Endodermal cell (in vitro differentiated cells): Measurements from ENCODE around the gene FURIN. TPM values are rescaled to one million over a fixed set of nuclear protein-coding genes. Genes with fewer than 3 reads are reported as not detected.
A peak's percentile ranks its signal among the peaks of the same experiment; 100 is the strongest.

Experiments used
- DNase-seq: peaks from one replicate; pipeline ENCODE4 v3.0.0-alpha.2; 2017
- H3K27ac ChIP-seq: 2 replicates; pipeline ENCODE4 v1.5.1; 2013; ENCODE audit warnings: mild to moderate bottlenecking, low read depth, low read length, moderate library complexity
- H3K27me3 ChIP-seq: 2 replicates; pipeline ENCODE4 v1.6.1; 2013; ENCODE audit warnings: mild to moderate bottlenecking, low read length, moderate library complexity; ENCODE audit not compliant: insufficient read depth, control insufficient read depth, poor library complexity, severe bottlenecking
- H3K36me3 ChIP-seq: 2 replicates; pipeline ENCODE4 v1.7.0; 2013; ENCODE audit warnings: mild to moderate bottlenecking, low read length, moderate library complexity; ENCODE audit not compliant: control insufficient read depth, insufficient read depth
- H3K4me1 ChIP-seq: one replicate; pipeline ENCODE4 v1.7.0; 2013; ENCODE audit warnings: low read length; ENCODE audit not compliant: control insufficient read depth, insufficient read depth
- H3K4me3 ChIP-seq: 2 replicates; pipeline ENCODE4 v1.5.1; 2013; ENCODE audit warnings: mild to moderate bottlenecking, low read length, moderate library complexity
- H3K9ac ChIP-seq: 2 replicates; pipeline ENCODE4 v1.6.1; 2013; ENCODE audit warnings: mild to moderate bottlenecking, low read length, moderate library complexity; ENCODE audit not compliant: poor library complexity, severe bottlenecking; ENCODE audit errors: extremely low read depth
- H3K9me3 ChIP-seq: 2 replicates; pipeline ENCODE4 v1.6.1; 2013; ENCODE audit warnings: mild to moderate bottlenecking, low read length, moderate library complexity; ENCODE audit not compliant: control insufficient read depth
- H3K27ac Mint-ChIP-seq: 2 replicates; pipeline ENCODE4 v1.8.0; 2020; ENCODE audit warnings: mixed read lengths
- H3K27me3 Mint-ChIP-seq: 2 replicates; pipeline ENCODE4 v1.8.0; 2021; ENCODE audit warnings: mild to moderate bottlenecking, mixed read lengths; ENCODE audit not compliant: insufficient read depth
- H3K36me3 Mint-ChIP-seq: 2 replicates; pipeline ENCODE4 v1.8.0; 2020; ENCODE audit warnings: low read depth, mixed read lengths
- H3K4me1 Mint-ChIP-seq: 2 replicates; pipeline ENCODE4 v1.8.0; 2020; ENCODE audit warnings: mixed read lengths
- H3K4me3 Mint-ChIP-seq: 2 replicates; pipeline ENCODE4 v1.8.0; 2020; ENCODE audit warnings: mild to moderate bottlenecking, moderate library complexity, mixed read lengths
- H3K9me3 Mint-ChIP-seq: 2 replicates; pipeline ENCODE4 v1.8.0; 2020; ENCODE audit warnings: mild to moderate bottlenecking, mixed read lengths
- WGBS, 2 experiments: methylation state at CpG; one replicate each; pipeline versions ENCODE4 v1.1.5 to v1.1.7; 2013; ENCODE audit warnings: missing lambda C conversion rate in 2 of 2, mixed read lengths in 1 of 2; ENCODE audit not compliant: insufficient coverage in 1 of 2, insufficient read length in 1 of 2; 5-methylcytosine and 5-hydroxymethylcytosine counted together
- total RNA-seq, 2 donors: library from RNA; stranded (reverse); fragmentation: NEBNext Ultra II Directional in 1 of 2; extraction: Animal tissue kit (Norgen Biotek cat#: 25700) in 1 of 2; gene quantifications; 2 replicates in 1 of 2; 3 replicates in 1 of 2; pipeline ENCODE4 v1.2.1, GENCODE V29; 2021
- TF ChIP-seq, protein P1 (sequence below): fragments of 200-600 bp; sonication (generic); conservative IDR thresholded peaks from 2 replicates; pipeline ENCODE4 v1.5.0; 2021; ENCODE audit warnings: antibody characterized with exemption, mild to moderate bottlenecking

FURIN gene
- total RNA-seq, 2 donors from 2014 or later = 96.3 to 108 TPM

DNA sequence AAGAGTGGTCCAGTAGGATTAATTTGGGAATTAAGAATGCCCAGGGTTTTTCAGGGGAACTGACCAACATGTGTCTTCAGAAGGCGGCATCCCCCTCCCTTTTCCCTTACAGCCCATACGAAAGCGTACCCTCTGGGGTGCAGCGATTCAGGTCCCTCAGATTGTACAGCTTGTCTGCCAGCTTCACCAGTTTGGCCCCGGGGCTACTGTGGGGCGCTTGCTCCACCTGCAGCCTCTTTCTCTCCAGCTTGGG lies 63.1 kb downstream of the FURIN start:
- H3K4me1 ChIP-seq = no peaks in the 10 kb centered on the region
- Mint-ChIP-seq H3K27ac (peak overlapping the region; percentile 94), H3K4me1 (peaks cover 13% of the 10 kb centered on the region), H3K4me3 (peak overlapping the region; percentile 89), H3K27me3 (peaks cover 8% of the 10 kb centered on the region), H3K36me3 (peaks cover 4% of the 10 kb centered on the region), H3K9me3 (no peaks in the 10 kb centered on the region)
- peaks cover 8% of the 10 kb centered on the region for H3K27me3 ChIP-seq
- WGBS, 2 experiments = 41 to 52% methylated on average over 3 to 6 of the region's 6 CpGs
- no peak overlapping the region for H3K9ac ChIP-seq
- TF ChIP-seq, protein P1, sequence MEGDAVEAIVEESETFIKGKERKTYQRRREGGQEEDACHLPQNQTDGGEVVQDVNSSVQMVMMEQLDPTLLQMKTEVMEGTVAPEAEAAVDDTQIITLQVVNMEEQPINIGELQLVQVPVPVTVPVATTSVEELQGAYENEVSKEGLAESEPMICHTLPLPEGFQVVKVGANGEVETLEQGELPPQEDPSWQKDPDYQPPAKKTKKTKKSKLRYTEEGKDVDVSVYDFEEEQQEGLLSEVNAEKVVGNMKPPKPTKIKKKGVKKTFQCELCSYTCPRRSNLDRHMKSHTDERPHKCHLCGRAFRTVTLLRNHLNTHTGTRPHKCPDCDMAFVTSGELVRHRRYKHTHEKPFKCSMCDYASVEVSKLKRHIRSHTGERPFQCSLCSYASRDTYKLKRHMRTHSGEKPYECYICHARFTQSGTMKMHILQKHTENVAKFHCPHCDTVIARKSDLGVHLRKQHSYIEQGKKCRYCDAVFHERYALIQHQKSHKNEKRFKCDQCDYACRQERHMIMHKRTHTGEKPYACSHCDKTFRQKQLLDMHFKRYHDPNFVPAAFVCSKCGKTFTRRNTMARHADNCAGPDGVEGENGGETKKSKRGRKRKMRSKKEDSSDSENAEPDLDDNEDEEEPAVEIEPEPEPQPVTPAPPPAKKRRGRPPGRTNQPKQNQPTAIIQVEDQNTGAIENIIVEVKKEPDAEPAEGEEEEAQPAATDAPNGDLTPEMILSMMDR = no peak
- peak overlapping the region; percentile 93 for H3K4me3 ChIP-seq
- H3K36me3 ChIP-seq = peaks cover 2% of the 10 kb centered on the region
- no peak for DNase-seq
- H3K27ac ChIP-seq = no peak overlapping the region
- H3K9me3 ChIP-seq = no peaks in the 10 kb centered on the region

DNA sequence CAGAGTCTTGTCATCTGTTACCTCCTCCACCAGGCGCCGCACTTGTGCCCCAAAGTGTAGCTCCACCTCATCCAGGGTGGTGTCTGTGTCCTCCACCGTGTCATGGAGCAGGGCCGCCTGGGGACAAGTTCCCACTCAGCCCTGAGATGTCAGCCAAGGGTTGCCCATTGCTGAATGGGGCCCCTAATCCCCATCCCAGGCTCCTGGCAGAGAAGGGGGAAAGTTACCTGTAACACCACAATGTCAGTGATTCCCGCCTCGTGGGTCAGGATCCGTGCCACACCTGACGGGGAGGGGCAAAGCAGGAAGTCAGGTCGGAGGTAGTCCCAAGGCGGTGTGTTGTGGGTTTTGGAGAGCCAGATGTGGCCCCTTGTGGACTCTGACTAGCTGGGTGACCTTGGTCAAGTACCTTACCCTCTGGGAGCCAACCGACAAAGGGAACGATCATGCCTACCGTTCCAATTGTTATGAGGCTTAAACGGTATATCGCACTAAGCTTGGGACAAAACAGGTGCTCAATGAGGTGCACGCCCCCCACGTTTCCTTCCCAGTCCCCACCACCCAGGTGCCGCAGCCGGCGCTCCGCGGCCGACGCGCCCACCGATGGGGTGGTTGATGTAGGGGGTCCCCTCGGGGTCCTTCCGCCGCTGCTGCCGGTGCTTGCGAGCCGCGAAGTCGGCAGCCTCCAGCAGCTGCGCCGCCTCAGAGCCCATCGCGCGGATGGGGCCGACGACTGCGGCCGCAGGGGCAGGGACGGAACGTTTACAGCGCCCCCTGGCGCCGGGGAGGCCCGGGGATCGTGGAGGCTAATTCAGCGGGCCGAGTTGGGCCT lies 63.7 kb downstream of the FURIN start, which contains the start of gene HDDC3:
Gene HDDC3 (minus strand): TSS at position 722 of the 832 bp plus-strand sequence. CDS start 9 bp downstream, at position 713.
- no peaks in the 10 kb centered on the region for H3K9me3 Mint-ChIP-seq
- H3K27ac ChIP-seq = no peak within 1 kb of the TSS

DNA sequence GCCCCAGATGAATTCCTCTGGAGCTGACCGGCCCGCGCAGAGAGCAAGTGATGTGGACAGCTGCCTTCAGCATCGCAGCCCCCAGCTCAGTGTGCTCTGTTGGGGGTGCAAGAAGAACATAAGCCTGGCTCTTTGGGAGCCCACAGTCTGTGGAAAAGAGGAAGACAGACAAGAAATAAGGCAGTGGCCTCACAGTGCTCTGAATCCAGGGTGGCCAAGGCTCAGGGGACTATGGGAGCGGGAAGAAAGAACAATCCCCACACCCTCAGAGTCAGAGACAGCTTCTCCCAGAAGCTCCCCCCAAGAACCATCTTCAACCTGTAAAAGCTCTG lies 64.2 kb downstream of the FURIN start:
- Histone ChIP-seq H3K27me3 (peaks cover 8% of the 10 kb centered on the region), H3K9me3 (no peaks in the 10 kb centered on the region), H3K9ac (no peak overlapping the region), H3K4me3 (no peak overlapping the region), H3K27ac (no peak overlapping the region), H3K36me3 (peaks cover 8% of the 10 kb centered on the region), H3K4me1 (no peaks in the 10 kb centered on the region)
- no peak overlapping the region for H3K27ac Mint-ChIP-seq
- no peak for DNase-seq
- H3K9me3 Mint-ChIP-seq = no peaks in the 10 kb centered on the region
- peak overlapping the region; percentile 89 for H3K4me3 Mint-ChIP-seq
- TF ChIP-seq, protein P1 = peak; percentile 2
- peaks cover 8% of the 10 kb centered on the region for H3K27me3 Mint-ChIP-seq
- peaks cover 14% of the 10 kb centered on the region for H3K4me1 Mint-ChIP-seq
- 28 to 50% methylated on average over 2 to 5 of the region's 5 CpGs for WGBS, 2 experiments
- H3K36me3 Mint-ChIP-seq = peaks cover 7% of the 10 kb centered on the region

More for the DNA sequence above, 63.7 kb downstream of the FURIN start, which contains the start of gene HDDC3:
- Histone ChIP-seq H3K4me3 (peak within 1 kb of the TSS; percentile 93), H3K36me3 (peaks cover 7% of the 10 kb centered on the region), H3K9me3 (no peaks in the 10 kb centered on the region), H3K27me3 (peaks cover 8% of the 10 kb centered on the region), H3K4me1 (no peaks in the 10 kb centered on the region), H3K9ac (peak within 1 kb of the TSS; percentile 45)
- H3K4me3 Mint-ChIP-seq = peak within 1 kb of the TSS; percentile 89
- TF ChIP-seq, protein P1 = peak; percentile 97
- peak within 1 kb of the TSS; percentile 94 for H3K27ac Mint-ChIP-seq
- peak; percentile 97 for DNase-seq
- H3K4me1 Mint-ChIP-seq = peaks cover 14% of the 10 kb centered on the region
- H3K36me3 Mint-ChIP-seq = peaks cover 7% of the 10 kb centered on the region
- 0 to 4% methylated on average over 24 to 52 of the region's 52 CpGs for WGBS, 2 experiments
- peaks cover 8% of the 10 kb centered on the region for H3K27me3 Mint-ChIP-seq

Other genes with a start within 250 kb of the FURIN start
- gene BLM, start 151.2 kb upstream of the FURIN start, total RNA-seq = 10 to 100 TPM; 29.6 to 34.9 TPM
- 10 to 100 TPM; 25.9 to 29.9 TPM for gene FES, start 15.9 kb downstream of the FURIN start, total RNA-seq
- 10 to 100 TPM; 41.0 to 62.9 TPM for gene MAN2A2, start 34.7 kb downstream of the FURIN start, total RNA-seq
- gene HDDC3, start 64.0 kb downstream of the FURIN start, total RNA-seq = 10 to 100 TPM; 15.3 to 21.5 TPM
- gene UNC45A, start 66.7 kb downstream of the FURIN start, total RNA-seq = 10 to 100 TPM; 92.5 to 96.6 TPM
- 10 to 100 TPM; 19.8 to 20.9 TPM for gene RCCD1, start 86.3 kb downstream of the FURIN start, total RNA-seq
- gene PRC1, start 125.9 kb downstream of the FURIN start, total RNA-seq = 100 to 1,000 TPM in 1 of 2 donors, 10 to 100 TPM in 1; 67.3 to 127 TPM
- gene VPS33B, start 154.0 kb downstream of the FURIN start, total RNA-seq = 10 to 100 TPM; 22.4 to 25.0 TPM
- 1 to 10 TPM; 6.5 to 8.8 TPM for gene SV2B, start 231.7 kb downstream of the FURIN start, total RNA-seq